GM19351 (cell line): Measurements from ENCODE around the gene TMA7.
"Not testable (repeated sequence)": the region's sequence is repeated elsewhere in the genome, so short reads cannot be mapped to it uniquely, and the experiment has no call there.

Experiments
- ATAC-seq: cut with Tn5 transposase; IDR thresholded peaks from one replicate; pipeline ENCODE4 v1.9.1; 2021; ENCODE audit warnings: mild to moderate bottlenecking, moderate library complexity; ENCODE audit not compliant: unreplicated experiment

The TMA7 gene

GRCh38 chr3:48439820-48440589 lies at the start of gene TMA7, which contains the start of gene CCDC51:
Gene TMA7, plus strand, starts transcription at chr3:48440257. Its CDS starts 40 bp downstream, at chr3:48440297.
Gene CCDC51, minus strand, starts transcription at chr3:48440119. Its CDS starts 4,991 bp downstream, at chr3:48435128.
- peak; percentile 92 for ATAC-seq

DNA sequence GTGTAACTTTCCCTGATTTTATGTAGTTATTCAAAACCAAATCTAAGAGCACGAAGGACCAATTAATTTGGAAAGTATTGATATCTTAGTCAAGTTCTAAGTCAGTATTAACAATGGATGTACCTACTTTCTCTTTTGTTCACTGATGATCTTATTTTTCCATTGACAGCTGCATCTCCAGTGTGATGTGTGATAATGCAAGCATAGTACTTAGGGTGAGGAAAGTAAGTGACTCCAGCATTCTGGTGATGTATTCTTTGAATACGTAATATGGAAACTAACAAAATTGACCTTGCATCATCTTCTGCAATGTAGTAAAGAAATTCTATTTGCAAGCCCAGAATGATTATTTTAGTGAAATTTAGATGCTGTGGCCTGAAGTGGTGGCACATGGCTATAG lies 45.7 kb upstream of the TMA7 start:
- ATAC-seq, result no peak

DNA sequence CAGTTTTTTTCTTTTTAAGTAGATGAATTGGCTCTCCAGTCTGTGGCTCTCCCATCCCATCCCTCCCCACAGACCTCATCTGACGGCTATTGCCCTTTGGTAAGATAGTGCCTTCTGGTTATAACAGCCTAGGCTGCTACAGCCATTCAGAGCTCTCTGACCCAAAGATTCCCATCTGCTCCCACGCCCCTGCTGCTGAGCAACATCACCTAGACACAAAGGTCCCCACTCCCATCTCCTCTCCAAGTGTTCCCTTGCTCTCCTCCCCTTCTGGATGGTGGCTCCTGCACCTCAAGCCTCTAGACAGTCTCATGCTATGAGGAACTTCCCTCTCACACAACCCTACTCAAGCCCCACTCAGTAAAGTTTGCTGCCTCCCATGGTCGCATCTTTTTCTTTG lies 44.3 kb upstream of the TMA7 start:
- no peak for ATAC-seq

DNA sequence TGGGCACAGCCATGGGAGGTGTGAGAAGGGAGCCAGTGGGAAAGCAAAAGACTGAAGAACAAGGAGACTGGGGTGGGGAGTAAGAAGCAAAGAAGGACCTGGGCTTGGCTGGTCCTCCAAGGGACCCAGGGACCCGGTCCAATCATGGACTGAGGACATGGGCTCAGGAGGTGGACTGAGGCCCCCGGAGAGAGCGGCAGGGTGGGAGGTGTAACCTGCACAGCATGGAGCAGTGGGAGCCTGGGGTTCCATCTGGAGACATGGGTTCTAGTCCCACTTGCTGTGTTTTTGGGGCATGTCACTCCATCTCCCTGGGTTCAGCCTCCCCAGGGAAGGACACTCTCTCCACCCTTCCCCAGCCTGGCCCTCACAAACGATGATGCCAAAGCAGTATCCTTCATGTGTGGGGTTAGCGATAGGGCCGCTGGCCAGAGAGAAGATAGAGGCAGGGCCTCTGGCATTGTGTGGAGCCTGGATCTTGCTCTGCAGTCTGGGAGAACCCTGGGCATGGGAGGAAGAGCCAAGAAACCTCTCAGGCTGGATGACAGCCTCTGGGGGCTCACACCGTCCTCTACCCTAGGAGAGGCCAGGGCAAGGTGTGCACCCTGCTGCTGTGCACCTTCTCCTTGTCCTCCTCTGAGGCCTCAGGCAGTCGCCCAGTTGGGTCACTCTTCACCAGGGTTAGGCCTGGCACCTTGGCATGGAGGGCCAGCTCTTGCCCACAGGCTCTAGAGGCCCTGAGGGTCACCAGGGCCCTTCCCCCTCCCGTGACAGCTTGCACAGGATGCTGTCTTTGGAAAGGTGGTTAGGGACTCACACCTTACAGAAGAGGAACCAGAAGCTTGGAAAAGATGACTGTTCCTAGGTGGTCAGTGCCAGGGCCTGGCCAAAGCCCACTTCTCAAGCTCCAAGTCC lies 42.0 kb upstream of the TMA7 start:
- no peak for ATAC-seq

DNA sequence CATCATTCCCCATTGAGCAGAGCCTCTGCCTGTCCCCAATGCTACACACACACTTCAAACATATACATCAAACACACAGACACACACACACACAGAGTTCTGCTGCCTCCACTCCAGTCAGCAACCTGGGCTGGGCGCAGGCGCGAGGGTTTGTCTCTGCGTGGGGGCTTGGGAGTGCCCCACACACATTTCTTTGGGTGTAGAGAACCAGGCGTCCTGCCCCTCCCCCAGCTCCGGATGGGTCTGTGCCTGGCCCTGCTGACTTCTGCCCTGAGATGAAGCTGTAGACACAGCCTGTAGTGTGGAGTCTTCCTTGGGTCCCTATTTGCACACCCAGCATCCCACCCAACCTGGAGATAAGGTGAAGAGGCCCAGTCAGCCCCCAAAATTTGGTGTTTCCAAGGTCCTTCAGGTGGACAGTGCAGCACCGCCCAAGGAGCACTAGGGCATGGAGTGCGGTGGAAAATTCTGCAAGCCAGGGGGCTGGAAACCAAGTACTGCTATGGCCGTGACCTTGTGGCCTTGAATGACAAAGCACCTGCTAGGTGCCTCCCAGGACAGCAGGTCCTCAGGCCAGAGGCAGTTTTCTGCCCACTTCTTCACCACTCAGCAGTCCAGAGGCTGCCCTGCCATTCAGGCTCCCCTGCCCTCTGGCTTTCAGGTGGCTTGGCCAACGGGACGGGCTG lies 41.2 kb upstream of the TMA7 start:
- no peak for ATAC-seq

DNA sequence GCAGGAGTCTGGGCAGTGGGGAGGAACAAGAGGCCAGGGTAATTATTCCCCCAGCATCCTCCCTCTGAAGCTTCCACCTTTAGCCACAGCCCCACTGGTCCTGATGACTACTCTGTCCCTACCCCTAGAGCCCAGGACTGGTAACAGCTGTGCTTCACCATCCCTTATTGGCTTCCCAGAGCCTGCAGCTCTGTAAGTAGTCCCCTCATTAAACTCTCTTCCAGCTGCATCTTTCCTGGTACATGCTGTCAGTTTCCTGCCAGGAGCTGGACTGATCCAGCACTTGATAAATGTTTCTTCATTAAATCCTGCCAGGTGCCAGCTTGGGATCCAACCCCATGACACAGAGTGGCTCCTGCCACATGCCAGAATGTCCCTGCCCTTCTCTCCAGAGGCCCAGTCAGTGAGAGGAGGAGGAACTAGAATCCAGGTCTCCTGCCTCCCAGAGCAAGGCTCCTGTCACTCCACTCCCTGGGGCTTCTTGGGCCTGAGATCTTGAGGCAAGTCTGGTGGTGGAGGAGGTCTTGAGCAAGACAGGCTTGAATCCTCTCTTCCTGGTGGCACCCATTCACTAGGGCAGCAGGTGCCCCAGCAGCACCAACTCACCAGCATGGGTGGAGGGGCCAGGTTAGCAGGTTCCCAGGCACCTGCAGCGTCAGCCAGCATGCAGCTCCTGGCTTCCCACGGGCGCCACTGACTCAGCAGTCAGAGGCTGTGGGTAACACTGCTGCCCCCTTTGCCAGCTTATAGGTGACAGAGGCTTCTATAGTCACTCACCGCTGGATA lies 40.5 kb upstream of the TMA7 start:
- ATAC-seq, result no peak

- no peak for ATAC-seq
Measured at GRCh38 chr3:48400824-48401433, 39.1 kb upstream of the TMA7 start.

- not testable (repeated sequence) for ATAC-seq
Measured at GRCh38 chr3:48401434-48401901, 38.6 kb upstream of the TMA7 start.

DNA sequence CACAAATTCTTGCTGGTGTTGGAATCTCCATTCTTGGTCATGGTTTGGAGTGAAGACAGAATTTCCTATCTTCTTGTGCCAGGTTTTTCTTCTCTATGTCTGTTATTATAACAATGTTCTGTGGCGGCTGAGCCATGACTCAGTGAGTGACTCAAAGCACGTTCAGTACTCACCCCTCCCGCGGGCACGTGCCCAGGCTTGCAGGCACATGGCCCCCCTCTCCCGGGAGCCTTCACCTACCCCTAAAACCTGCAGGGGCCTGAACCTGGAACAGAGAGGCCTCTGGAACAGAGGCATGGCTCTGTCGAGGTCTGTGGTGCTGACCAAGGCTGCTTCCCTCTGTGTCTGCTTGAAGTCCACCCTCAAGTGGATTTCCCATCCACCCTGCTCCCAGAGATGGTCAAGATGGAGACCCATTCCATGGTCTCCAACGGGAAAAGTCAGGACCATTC lies 37.8 kb upstream of the TMA7 start:
- ATAC-seq, result no peak

DNA sequence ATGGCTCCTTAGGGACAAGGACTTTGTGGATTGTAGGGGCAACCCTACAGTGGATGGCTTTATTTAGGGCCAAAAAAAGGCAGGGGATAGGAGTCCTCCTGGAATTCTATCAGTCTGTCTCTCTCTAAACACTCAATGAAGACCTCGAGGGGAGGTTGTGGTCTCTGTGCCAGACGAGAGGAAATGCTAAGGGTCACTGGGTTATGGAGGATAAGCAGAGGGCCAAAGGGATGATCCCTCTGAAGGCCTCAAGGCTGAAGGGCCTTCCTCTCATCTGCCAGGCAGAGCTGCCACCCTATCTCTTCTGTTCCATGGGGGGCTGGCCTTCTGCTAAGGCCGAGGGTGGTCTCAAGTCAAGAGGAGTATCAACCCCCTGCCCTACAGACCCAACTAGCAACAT lies 37.1 kb upstream of the TMA7 start:
- no peak for ATAC-seq

GRCh38 chr3:48403533-48404439 lies 36.3 kb upstream of the TMA7 start:
- ATAC-seq, result no peak

- no peak for ATAC-seq
Measured at GRCh38 chr3:48404440-48405342, 35.4 kb upstream of the TMA7 start.

DNA sequence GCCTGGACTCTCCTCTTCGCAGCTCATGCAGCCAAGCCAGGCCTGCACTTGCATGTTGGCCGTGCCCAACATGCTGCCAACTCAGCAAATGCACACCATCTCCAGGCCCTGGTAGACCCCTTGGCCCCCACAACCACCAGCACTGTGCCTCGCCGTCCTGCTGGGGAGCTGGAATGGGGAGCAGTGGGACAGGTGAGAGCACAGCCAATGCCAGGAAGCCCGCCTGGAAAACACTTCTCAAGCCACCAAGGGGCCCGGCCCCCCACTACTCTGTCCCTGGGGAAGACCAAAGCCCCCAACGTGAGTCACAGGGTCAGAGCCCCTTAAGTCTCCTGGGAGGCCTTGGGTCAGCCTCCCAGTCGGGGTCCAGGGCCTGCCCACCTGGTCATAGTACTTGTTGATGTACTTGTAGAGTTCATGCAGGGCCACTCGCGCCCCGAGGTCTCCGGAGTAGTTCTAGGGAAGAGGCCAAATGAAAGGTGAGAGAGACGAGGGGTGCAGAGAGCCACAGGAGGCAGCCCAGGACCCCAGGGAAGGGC lies 34.6 kb upstream of the TMA7 start:
- ATAC-seq, result no peak

DNA sequence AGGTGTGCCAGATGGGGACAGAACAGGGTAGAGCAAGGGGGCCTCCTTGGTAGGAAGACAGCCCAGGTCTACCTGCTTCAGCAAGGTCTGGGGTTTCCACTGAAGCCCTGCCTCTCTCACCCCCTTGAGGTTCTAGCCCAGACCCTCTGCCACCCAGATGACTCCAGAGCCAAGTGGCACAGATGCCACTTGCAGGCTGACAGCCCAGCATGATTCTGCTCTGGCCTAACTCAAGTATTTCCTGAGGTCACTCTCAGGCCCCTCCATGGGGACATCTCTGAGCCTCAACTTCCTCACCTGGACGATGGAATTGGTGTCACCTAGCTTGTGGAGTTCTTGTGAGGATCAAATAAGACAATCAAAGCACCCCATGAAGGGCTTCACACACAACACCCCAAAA lies 34.1 kb upstream of the TMA7 start:
- ATAC-seq, result no peak

- ATAC-seq, result no peak
Measured at GRCh38 chr3:48406443-48407431, 33.3 kb upstream of the TMA7 start.

- no peak for ATAC-seq
Measured at GRCh38 chr3:48407542-48408099, 32.4 kb upstream of the TMA7 start.
